COLO668 (cell line): ENCODE results near the gene FBXO42.
A peak's percentile ranks its signal among the peaks of the same experiment; 100 is the strongest.
"Not testable (repeated sequence)": the region's sequence is repeated elsewhere in the genome, so short reads cannot be mapped to it uniquely, and the experiment has no call there.

Experiments used
- DNase-seq: peaks from one replicate; lab custom pipeline; 2025; ENCODE audit not compliant: unreplicated experiment; lab: John Stamatoyannopoulos, UW

FBXO42 gene

DNA sequence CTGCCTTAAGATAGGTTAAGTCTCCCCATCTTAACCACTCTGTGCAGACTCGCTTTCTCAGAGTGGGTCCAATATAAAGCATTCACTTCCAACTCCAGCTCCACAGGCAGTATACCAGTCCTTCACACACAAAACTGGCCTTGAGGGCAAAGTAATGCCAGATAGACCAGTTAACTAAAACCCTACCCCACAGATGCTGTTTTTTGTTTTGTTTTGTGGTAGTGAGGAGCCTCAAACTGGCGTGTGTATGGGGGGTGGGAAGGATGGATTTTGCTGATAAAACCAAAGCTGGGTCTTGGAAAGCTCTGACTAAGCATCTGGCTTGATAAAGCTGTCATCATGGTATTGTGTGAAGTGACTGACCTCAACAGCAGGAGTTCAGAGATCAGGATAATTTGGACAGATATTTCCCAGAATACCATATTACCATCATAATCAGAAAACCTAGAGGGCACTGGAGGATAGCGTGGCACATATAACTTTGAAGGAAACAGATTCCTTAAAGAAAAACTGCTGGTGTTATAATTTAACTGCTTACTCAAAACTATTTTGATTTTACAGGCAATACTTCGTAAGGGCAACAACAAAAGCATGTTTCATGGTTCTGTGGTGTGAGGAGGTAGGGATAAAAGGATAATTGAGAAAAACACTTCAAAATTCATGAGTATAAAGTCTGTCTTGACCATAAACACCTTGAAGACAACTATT lies 85.7 kb downstream of the FBXO42 start:
- no peak for DNase-seq

DNA sequence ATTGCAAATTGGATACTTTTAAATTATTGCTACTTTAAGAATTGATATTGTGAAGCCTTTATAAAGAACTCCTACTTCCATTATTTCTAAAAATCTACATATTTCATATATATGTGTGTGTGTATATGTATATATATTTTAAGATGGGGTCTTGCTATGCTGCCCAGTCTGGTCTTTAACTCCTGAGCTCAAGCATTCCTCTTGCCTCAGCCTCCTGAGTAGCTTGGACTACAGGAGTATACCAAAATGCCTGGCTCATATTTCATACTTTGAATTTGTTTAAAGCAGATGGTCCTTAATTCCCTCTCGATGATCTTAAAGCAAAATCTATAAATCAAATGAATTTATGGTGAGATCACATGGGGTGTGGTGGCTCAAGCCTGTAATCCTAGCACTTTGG lies 90.2 kb downstream of the FBXO42 start:
- no peak for DNase-seq

GRCh38 chr1:16260814-16261213 lies 91.5 kb downstream of the FBXO42 start:
- no peak for DNase-seq

- no peak for DNase-seq
Measured at GRCh38 chr1:16258591-16259135, 93.6 kb downstream of the FBXO42 start.

DNA sequence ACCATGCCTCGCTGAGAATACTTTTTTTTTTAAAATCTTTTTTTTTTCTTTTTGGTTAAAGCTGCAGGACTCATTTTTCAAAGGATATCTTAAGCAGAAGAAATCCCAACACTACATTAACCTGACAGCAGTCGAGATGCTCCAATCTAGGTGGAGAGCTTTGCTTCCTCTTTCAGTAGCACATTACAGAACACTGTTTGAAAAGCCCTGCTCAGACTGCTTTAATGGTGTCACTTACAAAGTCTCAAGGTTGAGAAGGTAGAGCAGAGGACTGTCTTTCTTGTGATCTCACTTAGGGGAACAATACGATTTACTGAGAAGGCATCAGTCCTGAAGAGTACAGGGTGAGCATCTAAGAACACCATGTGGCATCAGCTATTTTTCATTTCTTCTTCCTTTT lies 94.3 kb downstream of the FBXO42 start:
- DNase-seq, result no peak

DNA sequence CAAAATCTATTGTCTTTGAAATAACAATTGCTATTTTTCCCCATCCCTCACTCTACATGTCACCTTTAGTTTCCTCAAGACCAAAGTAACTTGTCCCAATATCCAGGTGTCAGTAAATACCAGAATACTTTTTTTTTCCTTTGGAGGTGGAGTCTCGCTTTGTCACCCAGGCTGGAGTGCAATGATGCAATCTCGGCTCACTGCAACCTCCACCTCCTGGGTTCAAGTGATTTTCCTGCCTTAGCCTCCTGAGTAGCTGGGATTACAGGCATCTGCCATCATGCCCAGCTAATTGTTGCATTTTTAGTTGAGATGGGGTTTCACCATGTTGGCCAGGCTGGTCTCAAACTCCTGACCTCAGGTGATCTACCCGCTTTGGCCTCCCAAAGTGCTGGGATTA lies 94.7 kb downstream of the FBXO42 start:
- not testable (repeated sequence) for DNase-seq

DNA sequence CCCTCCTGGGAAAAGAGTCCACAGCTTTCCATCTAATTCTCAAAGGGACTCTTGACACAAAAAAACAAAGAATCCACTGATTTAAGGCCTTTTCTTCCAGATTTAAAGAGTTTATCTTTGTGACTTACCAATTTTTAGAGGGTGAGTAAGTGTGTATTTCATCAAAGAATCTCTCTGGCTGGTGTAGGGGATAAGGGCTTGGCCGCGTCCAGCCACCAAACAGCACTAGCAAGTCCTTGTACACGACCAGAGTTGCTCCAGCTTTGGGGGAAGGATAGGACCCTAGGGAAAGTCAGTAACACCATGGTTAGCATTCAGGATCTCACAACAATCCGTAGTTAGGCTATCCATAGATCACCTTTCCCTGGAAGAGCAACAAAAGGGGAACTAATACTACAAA lies 95.8 kb downstream of the FBXO42 start:
- no peak for DNase-seq

GRCh38 chr1:16254263-16254928 lies 97.9 kb downstream of the FBXO42 start:
- DNase-seq, result no peak

DNA sequence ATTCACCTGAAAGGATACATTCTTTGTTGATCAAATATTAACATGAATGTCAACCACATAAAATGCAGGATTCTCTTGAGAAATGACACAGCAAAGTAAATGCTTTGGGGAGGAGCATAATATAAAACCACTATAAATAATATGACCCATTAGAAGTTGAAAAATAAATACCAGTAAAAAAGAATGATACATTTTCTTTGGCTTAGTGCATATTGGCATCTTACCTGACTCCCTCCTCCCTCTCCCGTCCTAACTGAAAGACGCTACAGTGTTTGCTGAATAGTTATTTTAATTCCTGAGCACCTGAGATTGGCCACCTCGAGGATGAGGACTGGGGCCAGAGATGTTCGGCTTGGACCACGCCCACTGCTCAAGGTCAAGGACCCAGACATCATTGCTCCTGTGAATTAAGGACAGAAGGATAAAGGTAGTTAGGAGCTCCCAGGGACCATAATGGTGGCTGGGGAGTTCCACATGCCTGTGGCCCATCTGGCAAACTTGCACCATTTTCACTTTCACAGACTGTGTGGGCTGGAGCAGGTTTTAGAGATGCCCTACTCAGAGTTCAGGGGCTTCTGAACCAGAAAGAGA lies 98.9 kb downstream of the FBXO42 start:
- no peak for DNase-seq

DNA sequence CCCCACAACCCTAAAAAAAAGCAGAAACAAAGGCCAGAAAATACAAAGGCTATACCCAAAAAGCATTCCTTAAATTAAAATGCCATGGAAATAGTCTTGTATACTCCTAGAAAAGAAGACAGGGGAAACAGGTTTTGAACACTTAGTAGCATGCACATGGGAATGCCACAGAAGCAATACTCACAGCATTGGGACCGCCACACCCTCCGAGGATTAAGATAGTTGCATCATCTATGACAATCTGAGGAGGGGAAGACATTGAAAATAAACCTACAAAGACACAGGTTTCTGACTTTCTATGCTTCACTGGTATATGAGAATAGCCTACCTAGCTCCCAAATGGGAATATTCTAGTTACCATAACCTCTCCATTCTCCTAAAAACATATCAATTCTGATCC lies 99.4 kb downstream of the FBXO42 start:
- DNase-seq, result no peak

GRCh38 chr1:16251381-16251780 lies 100.9 kb downstream of the FBXO42 start:
- no peak for DNase-seq

DNA sequence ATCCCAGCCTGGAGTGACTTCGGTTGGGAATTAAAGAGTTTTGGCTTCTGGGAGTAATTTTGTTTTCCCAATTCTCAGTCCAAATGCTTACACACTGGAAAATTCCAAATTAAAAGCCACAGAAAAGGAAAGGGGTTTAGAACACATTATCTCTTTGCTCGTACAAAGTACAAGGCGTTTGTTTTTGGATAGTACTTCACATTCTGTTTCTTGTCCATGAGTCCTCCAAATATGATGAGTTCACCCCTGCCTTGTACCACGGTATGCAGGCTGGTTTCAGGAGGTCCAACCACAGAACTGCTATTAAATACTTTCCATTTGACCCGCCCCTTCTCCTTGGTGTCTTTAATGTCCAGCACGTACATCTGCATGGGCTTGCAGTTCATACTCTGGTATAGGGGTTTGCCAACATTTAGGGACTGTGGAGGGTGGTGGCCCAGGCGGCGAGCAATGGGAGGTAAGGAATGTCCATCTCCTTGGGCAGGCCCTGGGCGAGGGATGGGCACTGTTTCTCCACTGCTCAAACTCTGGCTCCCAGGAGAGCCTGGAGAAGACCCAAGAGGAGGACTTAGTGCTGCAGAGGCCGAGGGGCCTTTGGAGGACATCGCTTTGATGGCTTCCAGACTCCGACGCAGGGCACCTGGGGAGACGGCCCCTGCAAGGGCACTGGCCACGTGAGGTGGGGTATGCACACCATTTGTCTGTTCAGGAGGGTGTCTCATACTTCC lies 101.6 kb downstream of the FBXO42 start:
- no peak for DNase-seq

- no peak for DNase-seq
Measured at GRCh38 chr1:16249596-16250241, 102.6 kb downstream of the FBXO42 start.

DNA sequence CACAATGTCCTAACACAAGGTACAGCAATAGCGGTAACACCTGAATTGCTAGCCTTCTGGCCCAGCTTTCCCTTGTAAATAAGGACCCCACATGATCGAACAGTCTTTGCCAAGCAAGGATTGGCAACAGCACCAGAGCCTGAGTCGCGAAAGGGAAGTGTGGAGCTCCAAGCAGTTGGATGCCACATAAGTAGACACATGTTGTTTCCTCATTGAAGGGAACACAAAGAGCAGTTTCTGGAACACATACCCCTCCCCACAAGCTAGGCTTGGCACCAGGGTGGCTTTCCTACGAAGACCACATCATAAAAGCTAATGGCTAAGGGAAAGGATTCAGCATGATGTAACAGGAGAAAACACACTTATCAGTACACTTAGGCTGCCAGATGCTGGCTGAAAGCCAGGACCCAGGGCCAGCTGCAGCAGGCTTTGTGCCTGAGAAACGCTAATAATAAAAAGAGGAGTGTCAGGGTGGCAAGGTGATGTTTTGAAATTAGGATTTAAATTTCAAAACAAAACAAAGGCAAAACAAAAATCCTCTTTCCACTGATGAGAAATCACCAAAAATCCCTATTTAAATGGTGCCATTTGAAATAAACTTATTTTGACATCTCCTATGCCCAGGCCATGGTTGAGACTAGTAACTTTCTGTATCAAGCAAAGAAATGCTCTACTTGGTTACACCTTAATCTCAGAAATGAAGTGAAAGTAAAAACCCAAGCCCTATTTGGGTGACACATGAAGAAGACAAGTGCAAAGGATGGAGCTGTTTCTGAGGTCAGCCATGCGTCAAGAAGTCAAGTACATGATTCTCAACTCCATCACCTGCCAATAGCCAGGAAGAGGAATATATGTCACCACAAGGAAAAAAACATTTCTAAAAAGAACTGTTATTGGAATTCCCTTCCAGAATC lies 103.4 kb downstream of the FBXO42 start:
- peak; percentile 97 for DNase-seq

DNA sequence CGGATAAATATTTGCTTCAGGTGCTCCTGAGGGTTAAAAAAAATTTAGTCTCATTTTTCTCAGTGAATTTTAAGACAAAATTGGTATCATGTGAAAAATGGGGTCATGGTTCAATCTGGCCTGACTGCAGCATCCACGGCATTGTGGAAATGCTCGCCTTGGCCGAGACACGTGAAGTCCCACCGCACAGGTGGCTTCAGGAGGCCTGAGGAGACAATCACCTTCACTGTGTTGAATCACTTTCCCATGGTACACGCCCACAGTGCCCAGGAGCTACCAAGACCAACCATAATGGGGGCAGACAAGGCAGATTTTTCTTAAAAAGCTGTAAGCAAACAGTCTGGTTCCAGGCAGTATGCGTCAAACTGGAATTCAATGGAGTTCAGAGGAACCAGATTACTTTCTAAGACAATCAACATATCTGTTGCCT lies 104.3 kb downstream of the FBXO42 start:
- DNase-seq, result peak; percentile 42

DNA sequence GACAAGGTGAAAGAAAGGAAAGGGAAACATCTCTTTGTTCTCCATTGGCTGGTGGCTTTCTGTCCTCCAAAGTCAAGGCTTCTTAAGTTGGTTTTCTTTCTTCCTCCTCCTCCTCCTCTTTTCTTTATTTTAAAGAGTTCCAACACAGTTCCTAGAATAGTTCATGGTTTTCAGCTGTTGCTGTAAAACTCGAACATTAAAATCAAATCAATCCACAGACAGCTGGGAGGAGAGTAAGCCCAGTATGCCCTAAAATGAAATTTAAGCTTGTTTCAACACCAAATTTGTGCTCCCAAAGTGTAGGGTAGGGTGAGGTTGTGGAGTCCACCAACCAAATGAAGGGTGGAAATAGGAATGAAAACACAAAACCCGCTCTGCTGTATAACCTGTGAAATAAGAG lies 104.8 kb downstream of the FBXO42 start:
- DNase-seq, result no peak

DNA sequence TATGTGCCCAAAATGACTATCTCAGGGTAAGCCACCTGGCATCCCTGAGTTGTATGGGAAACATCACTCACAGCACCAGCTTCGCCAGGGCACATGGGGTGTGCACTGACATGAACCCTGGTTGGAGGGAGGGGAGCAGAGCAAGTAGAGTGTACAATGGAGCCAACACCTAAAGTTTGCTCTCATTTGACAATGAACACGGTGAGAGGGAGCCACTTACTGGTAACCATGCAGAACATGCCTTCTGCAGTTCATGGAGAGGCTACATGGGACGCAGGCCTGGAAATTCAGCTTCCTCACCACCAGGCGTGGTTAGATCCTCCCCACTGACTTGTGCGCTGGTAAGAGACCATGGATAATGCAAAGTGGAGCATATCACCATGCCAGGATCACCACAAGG lies 105.3 kb downstream of the FBXO42 start:
- no peak for DNase-seq

DNA sequence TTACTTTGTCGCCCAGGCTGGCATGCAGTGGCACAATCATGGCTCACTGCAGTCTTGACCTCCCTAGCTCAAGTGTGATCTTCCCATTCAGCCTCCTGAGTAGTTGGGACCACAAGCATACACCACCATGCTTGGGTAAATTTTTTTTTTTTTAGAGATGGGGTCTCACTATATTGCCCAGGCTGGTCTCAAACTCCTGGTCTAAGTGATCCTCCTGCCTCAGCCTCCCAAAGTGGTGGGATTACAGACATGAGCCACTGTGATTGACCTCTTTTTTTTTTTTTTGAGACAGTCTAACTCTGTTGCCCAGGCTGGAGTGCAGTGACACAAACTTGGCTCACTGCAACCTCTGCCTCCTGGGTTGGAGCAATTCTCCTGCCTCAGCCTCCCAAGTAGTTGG lies 106.0 kb downstream of the FBXO42 start:
- not testable (repeated sequence) for DNase-seq

GRCh38 chr1:16245476-16246196 lies 106.6 kb downstream of the FBXO42 start:
- no peak for DNase-seq
